ENCODE measurements around the gene SPTBN4.

The SPTBN4 gene

GRCh38 chr19:40525234-40526051 is 58.6 kb downstream of the SPTBN4 start:
- Histone ChIP-seq H3K4me2 (ENCODE audit: low read depth, low read length, poor library complexity, severe bottlenecking) (no peak overlapping the region), H3K4me3 (ENCODE audit: low read length, poor library complexity, severe bottlenecking) (no peak overlapping the region), H3K9me3 (ENCODE audit: insufficient read depth, low read depth, low read length) (no peaks in the 10 kb centered on the region), H3K27me3 (ENCODE audit: insufficient read depth, low read length, poor library complexity, severe bottlenecking) (no peaks in the 10 kb centered on the region), H3K4me1 (ENCODE audit: insufficient read depth, low read length, poor library complexity, severe bottlenecking) (peaks cover 6% of the 10 kb centered on the region), H3K79me2 (ENCODE audit: insufficient read depth, low read length) (no peaks in the 10 kb centered on the region), H3K9me2 (replicated peaks; ENCODE audit: low read depth, low read length) (no peaks in the 10 kb centered on the region), H3K9ac (ENCODE audit: low read depth, low read length, poor library complexity, severe bottlenecking) (no peak overlapping the region), H2AFZ (ENCODE audit: low read length) (no peak overlapping the region), H3F3A (ENCODE audit: low read depth) (no peaks in the 10 kb centered on the region), H3K36me3 (ENCODE audit: insufficient read depth, low read length) (no peaks in the 10 kb centered on the region), H4K20me1 (ENCODE audit: insufficient read depth, low read length, poor library complexity, severe bottlenecking) (no peaks in the 10 kb centered on the region)
- TF ChIP-seq CTCF (conservative IDR thresholded peaks at IDR 0.05; ENCODE audit: low read length) (no peak), EZH2phosphoT487 (IDR thresholded peaks at IDR 0.05; ENCODE audit: borderline replicate concordance) (no peak)

DNA sequence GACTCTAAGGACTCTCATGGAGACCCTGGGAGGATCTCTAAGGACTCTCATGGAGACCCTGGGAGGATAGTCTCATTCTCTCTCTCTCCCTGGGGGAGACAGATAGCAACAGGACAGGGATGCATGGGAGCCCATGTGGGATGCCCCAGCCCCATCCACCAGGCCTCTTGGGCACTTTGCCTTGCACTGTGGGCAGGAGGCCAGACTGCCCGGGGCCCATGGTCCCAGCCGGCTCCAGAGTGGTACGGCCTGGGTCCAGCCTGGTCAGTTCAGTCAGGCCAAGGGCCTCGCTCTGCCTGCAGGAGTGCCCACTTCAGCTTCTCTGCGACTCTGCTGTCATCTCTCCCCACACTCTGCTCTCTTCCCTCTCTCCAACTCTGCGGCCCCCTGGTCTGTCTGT is 61.3 kb downstream of the SPTBN4 start:
- Histone ChIP-seq H3K4me3 (ENCODE audit: low read length, poor library complexity, severe bottlenecking) (no peak overlapping the region), H3K4me2 (ENCODE audit: low read depth, low read length, poor library complexity, severe bottlenecking) (no peak overlapping the region), H3K27me3 (ENCODE audit: insufficient read depth, low read length, poor library complexity, severe bottlenecking) (no peaks in the 10 kb centered on the region), H3K36me3 (ENCODE audit: insufficient read depth, low read length) (no peaks in the 10 kb centered on the region), H3K4me1 (ENCODE audit: insufficient read depth, low read length, poor library complexity, severe bottlenecking) (peaks cover 12% of the 10 kb centered on the region), H2AFZ (ENCODE audit: low read length) (0 out of 2 replicates have a peak overlapping the region, but pooled peaks have one; percentile 75), H3K79me2 (ENCODE audit: insufficient read depth, low read length) (no peaks in the 10 kb centered on the region), H3F3A (ENCODE audit: low read depth) (no peaks in the 10 kb centered on the region), H3K9ac (ENCODE audit: low read depth, low read length, poor library complexity, severe bottlenecking) (no peak overlapping the region), H3K9me2 (replicated peaks; ENCODE audit: low read depth, low read length) (no peaks in the 10 kb centered on the region), H3K9me3 (ENCODE audit: insufficient read depth, low read depth, low read length) (no peaks in the 10 kb centered on the region), H4K20me1 (ENCODE audit: insufficient read depth, low read length, poor library complexity, severe bottlenecking) (no peaks in the 10 kb centered on the region)
- no peak for TF ChIP-seq CTCF (conservative IDR thresholded peaks at IDR 0.05; ENCODE audit: low read length)

DNA sequence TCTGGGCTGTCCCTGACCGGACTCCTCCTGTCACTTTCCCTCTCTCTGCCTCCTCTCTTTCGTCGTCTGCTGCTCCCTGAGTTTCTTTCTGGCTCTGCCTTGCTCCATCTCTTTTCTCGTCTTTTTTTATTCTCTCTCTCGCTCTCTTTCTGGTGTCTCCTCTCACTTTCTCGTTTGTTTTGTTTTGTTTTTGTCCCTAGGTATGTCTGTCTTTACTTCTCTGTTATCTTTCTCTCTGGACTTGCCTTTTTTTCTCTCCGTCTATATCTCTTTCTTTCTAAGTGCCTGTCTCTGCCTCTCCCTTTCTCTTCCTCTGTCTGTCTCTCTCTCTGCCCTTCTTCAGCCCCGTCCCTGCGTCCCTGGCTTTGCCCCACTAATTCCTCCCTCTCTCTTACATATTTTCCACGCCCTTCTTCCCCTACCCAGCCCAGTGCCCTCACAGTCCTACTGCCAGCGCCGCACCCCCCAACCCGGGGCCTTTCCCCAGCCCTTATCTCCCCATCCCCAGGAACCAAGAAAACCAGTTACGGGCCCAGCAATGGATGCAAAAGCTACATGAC is 61.8 kb downstream of the SPTBN4 start:
- TF ChIP-seq EZH2phosphoT487 (IDR thresholded peaks at IDR 0.05; ENCODE audit: borderline replicate concordance): no peak
- TF ChIP-seq CTCF (conservative IDR thresholded peaks at IDR 0.05; ENCODE audit: low read length): no peak
- Histone ChIP-seq H3K79me2 (ENCODE audit: insufficient read depth, low read length) (no peaks in the 10 kb centered on the region), H3K9me2 (replicated peaks; ENCODE audit: low read depth, low read length) (no peaks in the 10 kb centered on the region), H3K9me3 (ENCODE audit: insufficient read depth, low read depth, low read length) (no peaks in the 10 kb centered on the region), H3K27me3 (ENCODE audit: insufficient read depth, low read length, poor library complexity, severe bottlenecking) (no peaks in the 10 kb centered on the region), H4K20me1 (ENCODE audit: insufficient read depth, low read length, poor library complexity, severe bottlenecking) (no peaks in the 10 kb centered on the region), H3K4me1 (ENCODE audit: insufficient read depth, low read length, poor library complexity, severe bottlenecking) (peaks cover 15% of the 10 kb centered on the region), H3K36me3 (ENCODE audit: insufficient read depth, low read length) (no peaks in the 10 kb centered on the region), H3F3A (ENCODE audit: low read depth) (no peaks in the 10 kb centered on the region), H3K9ac (ENCODE audit: low read depth, low read length, poor library complexity, severe bottlenecking) (no peak overlapping the region), H3K4me2 (ENCODE audit: low read depth, low read length, poor library complexity, severe bottlenecking) (no peak overlapping the region), H3K4me3 (ENCODE audit: low read length, poor library complexity, severe bottlenecking) (no peak overlapping the region), H2AFZ (ENCODE audit: low read length) (peak overlapping the region; percentile 75; the same call in 1 of the 2 replicates)

All from Loucy (cell line).